HG02852 (cell line): ENCODE data around the gene LRRC39.

Experiments
- ATAC-seq: cut with Tn5 transposase; IDR thresholded peaks from one replicate; pipeline ENCODE4 v1.9.1; 2021; ENCODE audit warnings: mild to moderate bottlenecking, moderate library complexity; ENCODE audit not compliant: unreplicated experiment

LRRC39 gene

DNA sequence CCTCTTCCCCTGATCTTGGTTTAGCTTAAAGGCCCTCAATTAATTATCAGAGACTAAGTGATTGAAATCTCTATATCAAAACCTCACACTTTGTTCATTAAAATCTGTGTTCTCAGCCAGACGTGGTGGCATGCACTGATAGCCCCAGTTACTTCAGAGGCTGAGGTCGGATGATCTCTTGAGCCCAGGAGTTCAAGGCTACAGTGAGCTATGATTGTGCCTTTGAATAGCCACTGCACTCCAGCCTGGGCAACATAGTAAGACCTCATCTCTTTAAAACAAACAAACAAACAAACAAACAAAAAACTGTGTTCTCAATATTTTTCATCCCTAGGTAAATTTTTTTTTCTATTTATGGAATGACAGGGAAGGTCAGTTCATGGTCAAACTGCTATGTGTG is 26.4 kb downstream of the LRRC39 start:
- no peak for ATAC-seq

GRCh38 chr1:100147875-100148274 is 30.2 kb downstream of the LRRC39 start:
- no peak for ATAC-seq

DNA sequence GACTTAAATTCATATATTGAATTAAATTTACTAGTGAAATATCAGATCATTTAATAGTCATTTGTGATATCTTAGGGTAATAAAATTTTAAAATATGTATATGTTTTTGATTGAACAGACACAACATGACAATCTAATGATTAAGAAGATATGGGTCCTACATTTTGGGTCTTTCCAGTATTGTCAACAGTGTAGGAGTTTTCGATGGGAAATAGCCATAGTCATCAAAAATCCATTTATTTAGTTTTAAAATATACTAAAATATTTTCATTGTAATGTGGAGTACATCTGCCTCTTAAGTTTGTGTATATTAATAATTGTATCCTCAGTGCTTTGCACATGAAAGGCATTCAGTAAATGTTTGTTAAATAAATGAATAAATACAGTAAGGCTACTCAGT is 31.1 kb downstream of the LRRC39 start:
- ATAC-seq = no peak

DNA sequence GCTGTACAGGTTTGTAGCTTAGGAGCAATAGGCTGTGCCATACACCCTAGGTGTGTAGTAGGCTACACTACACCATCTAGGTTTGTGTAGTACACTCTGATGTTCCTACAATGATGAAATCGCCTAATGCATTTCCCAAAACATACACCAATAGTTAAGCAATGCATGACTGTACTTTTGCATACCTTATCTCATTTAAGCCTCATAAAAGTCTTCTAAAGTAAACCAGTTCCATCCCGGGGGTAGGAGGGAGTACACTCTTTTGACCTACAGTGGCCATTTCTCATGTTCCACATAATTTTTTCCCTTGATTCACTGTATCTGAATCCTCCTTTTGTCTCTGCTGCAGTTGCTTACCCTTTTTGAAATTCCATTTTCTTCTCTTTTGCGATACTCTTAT is 32.9 kb downstream of the LRRC39 start:
- ATAC-seq = no peak

- no peak for ATAC-seq
Observed at GRCh38 chr1:100142343-100142742, 35.7 kb downstream of the LRRC39 start.

- no peak for ATAC-seq
Observed at GRCh38 chr1:100141192-100141591, 36.9 kb downstream of the LRRC39 start.

DNA sequence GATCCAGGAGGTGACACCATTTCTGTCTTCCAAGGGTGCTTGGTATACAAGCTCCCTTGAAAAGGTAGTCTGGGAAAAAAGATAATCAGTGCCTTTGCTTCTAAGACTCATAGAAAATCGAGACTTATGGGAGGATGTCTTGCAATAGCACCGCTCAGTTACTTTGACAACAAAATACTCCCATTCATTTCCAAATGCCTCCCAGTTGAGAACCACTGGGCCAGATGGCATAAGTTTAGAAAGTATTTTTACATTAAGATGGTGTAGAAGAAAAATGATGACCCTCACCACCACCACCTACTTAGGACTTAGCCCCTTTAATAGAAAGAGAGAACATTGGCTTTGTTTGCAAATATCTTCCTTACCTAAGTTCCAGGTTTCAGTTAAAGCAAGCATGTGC is 40.5 kb downstream of the LRRC39 start:
- no peak for ATAC-seq

- ATAC-seq = no peak
Observed at GRCh38 chr1:100134872-100135271, 43.2 kb downstream of the LRRC39 start.

GRCh38 chr1:100132566-100133477 is 45.2 kb downstream of the LRRC39 start, which contains the start of the genes SASS6 and TRMT13:
TSS of gene SASS6 (minus strand) at chr1:100132930. CDS start at chr1:100132814, 116 bp downstream.
TSS of gene TRMT13 (plus strand) at chr1:100133163. CDS start at chr1:100133169, 6 bp downstream.
- peak; percentile 91 for ATAC-seq

- ATAC-seq = no peak
Observed at GRCh38 chr1:100131623-100132022, 46.4 kb downstream of the LRRC39 start.

DNA sequence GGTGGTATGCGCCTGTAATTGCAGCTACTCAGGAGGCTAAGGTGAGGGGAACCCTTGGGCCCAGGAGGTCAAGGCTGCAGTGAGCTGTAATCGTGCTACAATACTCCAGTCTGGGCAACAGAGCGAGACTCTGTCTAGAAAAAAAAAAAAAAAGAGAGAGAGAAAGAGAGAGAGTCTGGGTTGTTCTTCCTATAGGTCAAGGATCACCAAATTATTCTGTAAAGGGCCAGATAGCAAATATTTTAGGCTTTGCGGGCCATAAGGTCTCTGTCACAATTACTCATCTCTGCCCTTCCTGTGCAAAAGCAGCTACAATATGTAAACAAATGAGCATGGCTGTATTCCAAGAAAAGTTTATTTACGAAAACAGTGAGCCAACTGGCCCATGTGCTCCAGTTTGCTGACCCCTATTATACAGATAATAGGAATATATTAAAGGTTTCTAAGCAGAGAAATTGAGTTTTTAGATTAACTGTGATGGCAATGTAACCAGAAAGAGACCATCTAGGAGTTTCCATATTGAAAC is 47.4 kb downstream of the LRRC39 start:
- no peak for ATAC-seq

- no peak for ATAC-seq
Observed at GRCh38 chr1:100127226-100127625, 50.8 kb downstream of the LRRC39 start.

DNA sequence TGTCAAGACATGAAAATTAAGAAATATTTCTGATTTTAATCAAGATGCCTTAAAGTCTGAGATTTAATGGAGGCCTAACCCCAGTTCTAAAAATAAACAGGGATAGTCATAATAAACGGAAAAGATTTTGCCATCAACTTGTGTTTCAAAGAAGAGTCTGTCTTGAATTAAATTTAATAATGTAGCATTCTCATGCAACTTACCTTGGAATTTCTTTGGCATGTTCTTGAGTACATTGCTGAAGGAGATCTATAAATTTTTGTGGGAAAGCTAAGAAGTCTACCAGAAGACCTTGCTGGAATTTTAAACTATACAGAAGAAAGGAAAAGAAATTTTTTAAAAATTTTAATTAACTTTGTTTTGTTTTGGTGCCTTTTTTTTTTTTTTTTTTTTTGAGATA is 55.9 kb downstream of the LRRC39 start:
- no peak for ATAC-seq

DNA sequence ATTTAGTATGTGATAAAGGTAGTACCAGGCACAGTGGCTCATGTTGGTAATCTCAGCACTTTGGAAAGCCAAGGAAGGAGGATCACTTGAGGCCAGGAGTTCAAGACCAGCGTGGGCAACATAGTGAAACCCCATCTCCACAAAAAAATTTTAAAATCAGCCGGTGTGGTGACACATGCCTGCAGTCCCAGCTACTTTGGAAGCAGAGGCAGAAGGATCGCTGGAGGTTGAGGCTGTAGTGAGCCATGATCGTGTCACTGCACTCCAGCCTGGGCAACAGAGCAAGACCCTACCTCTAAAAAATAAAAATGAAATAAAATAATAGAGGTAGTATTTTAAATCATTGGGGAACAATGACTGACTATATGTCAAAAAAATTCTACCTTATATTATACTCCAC is 62.5 kb downstream of the LRRC39 start:
- no peak for ATAC-seq

GRCh38 chr1:100109554-100110066 is 68.4 kb downstream of the LRRC39 start:
- ATAC-seq = no peak

GRCh38 chr1:100107696-100108095 is 70.4 kb downstream of the LRRC39 start:
- no peak for ATAC-seq

DNA sequence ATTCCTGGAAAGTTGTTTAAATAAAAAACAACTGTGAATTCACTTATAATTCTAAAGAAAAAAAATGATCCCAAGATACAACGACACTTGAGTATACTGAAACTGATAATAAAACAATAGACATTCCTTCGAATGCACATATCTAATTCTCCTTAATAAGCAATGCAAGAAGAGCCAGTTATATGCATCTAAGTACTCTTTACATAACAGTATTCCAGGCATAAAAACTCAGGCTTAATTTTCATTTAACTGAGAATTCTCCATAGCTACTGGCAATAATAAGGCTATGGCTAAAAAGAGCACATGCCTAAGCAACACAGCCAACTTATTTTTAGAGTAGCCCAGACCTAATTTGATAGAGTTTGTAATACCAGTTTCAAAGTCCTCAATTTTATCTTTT is 76.5 kb downstream of the LRRC39 start:
- no peak for ATAC-seq

- ATAC-seq = no peak
Observed at GRCh38 chr1:100100202-100100601, 77.9 kb downstream of the LRRC39 start.
